ENCODE measurements around the gene GABRG3.

GRCh38 chr15:27426805-27427204 lies 455.8 kb downstream of the GABRG3 start:
- TF ChIP-seq CTCF (optimal IDR thresholded peaks at IDR 0.05 in 1 of 3, IDR thresholded peaks at IDR 0.05 in 1 of 3, conservative IDR thresholded peaks at IDR 0.05 in 1 of 3; ENCODE audit: extremely low read depth in 1 of 3, insufficient read depth in 2 of 3, low read length in 3 of 3): no peak
- no peak for TF ChIP-seq EZH2 (IDR thresholded peaks at IDR 0.05; ENCODE audit: low read length)
